GM19023 (cell line): ENCODE results near the gene PCDHGB2.
"Not testable (repeated sequence)": the region's sequence is repeated elsewhere in the genome, so short reads cannot be mapped to it uniquely, and the experiment has no call there.

Experiments used
- ATAC-seq: cut with Tn5 transposase; IDR thresholded peaks from one replicate; pipeline ENCODE4 v1.9.1; 2021; ENCODE audit warnings: mild to moderate bottlenecking, moderate library complexity; ENCODE audit not compliant: unreplicated experiment

Gene PCDHGB2

GRCh38 chr5:141349917-141350619 is 9.7 kb upstream of the PCDHGB2 start, which contains the start of gene PCDHGB1:
TSS of gene PCDHGB1 (plus strand) at chr5:141350099. CDS start at chr5:141350261, 162 bp downstream.
- ATAC-seq: no peak

- ATAC-seq: no peak
Observed at GRCh38 chr5:141351591-141351990, 8.2 kb upstream of the PCDHGB2 start.

GRCh38 chr5:141354900-141355469 is 4.8 kb upstream of the PCDHGB2 start, which contains the start of gene PCDHGA4:
TSS of gene PCDHGA4 (plus strand) at chr5:141355021. CDS start at chr5:141355108, 87 bp downstream.
- ATAC-seq: no peak

- ATAC-seq: no peak
Observed at GRCh38 chr5:141355641-141356040, 4.2 kb upstream of the PCDHGB2 start.

- ATAC-seq: no peak
Observed at GRCh38 chr5:141356133-141356532, 3.7 kb upstream of the PCDHGB2 start.

GRCh38 chr5:141356950-141357349 is 2.8 kb upstream of the PCDHGB2 start:
- no peak for ATAC-seq

GRCh38 chr5:141360685-141361084 is 891 bp downstream of the PCDHGB2 start:
- no peak for ATAC-seq

GRCh38 chr5:141362719-141363118 is 2.9 kb downstream of the PCDHGB2 start:
- no peak for ATAC-seq

GRCh38 chr5:141363952-141364660 is 4.3 kb downstream of the PCDHGB2 start, which contains the start of gene PCDHGA5:
TSS of gene PCDHGA5 (plus strand) at chr5:141364162. CDS start at chr5:141364331, 169 bp downstream.
- no peak for ATAC-seq

- no peak for ATAC-seq
Observed at GRCh38 chr5:141366016-141366896, 6.5 kb downstream of the PCDHGB2 start.

- ATAC-seq: peak; percentile 96
Observed at GRCh38 chr5:141369994-141370848, 10.4 kb downstream of the PCDHGB2 start, which contains the start of gene PCDHGB3. TSS of gene PCDHGB3 (plus strand) at chr5:141370242. CDS start at chr5:141370395, 153 bp downstream.

GRCh38 chr5:141371572-141372475 is 12.0 kb downstream of the PCDHGB2 start:
- no peak for ATAC-seq

GRCh38 chr5:141373673-141374317 is 14.0 kb downstream of the PCDHGB2 start, which contains the start of gene PCDHGA6:
TSS of gene PCDHGA6 (plus strand) at chr5:141373891. CDS start at chr5:141374084, 193 bp downstream.
- no peak for ATAC-seq

GRCh38 chr5:141374627-141375026 is 14.8 kb downstream of the PCDHGB2 start:
- ATAC-seq: no peak

GRCh38 chr5:141375444-141376155 is 15.8 kb downstream of the PCDHGB2 start:
- not testable (repeated sequence) for ATAC-seq

GRCh38 chr5:141382469-141383294 is 22.9 kb downstream of the PCDHGB2 start, which contains the start of gene PCDHGA7:
TSS of gene PCDHGA7 (plus strand) at chr5:141382742. CDS start at chr5:141382900, 158 bp downstream.
- no peak for ATAC-seq
